Caco-2 (cell line): ENCODE measurements around the gene MUC3A. TPM values are rescaled to one million over a fixed set of nuclear protein-coding genes. Genes with fewer than 3 reads are reported as not detected.

Source experiments
- BruUV-seq: library from RNA; stranded (reverse); fragments of 400-500 nt; replicated peaks from 2 replicates; lab custom pipeline; 2021; lab: Mats Ljungman, UMichigan
- CTCF ChIA-PET: fragments of 300-600 bp; sonication (Branson Sonifier 250); formaldehyde crosslinking; loops from one replicate; lab custom pipeline; 2022; ENCODE audit warnings: antibody characterized with exemption; lab: Charles Lee
- POLR2A ChIA-PET: fragments of 300-600 bp; sonication (Branson Sonifier 250); formaldehyde crosslinking; loops from one replicate; lab custom pipeline; 2022; ENCODE audit warnings: antibody characterized with exemption; lab: Charles Lee
- DNase-seq, 2 experiments: peaks; one replicate each; pipeline versions ENCODE4 v3.0.0 to v3.0.0-alpha.2; 2020 to 2022
- H3K27me3 ChIP-seq: replicated peaks from 2 replicates; pipeline ENCODE4 v1.6.0; 2011; ENCODE audit warnings: low read length; ENCODE audit not compliant: control insufficient read depth, insufficient read depth
- H3K36me3 ChIP-seq: 2 replicates; pipeline ENCODE4 v1.5.1; 2011; ENCODE audit warnings: low read length; ENCODE audit not compliant: control insufficient read depth, insufficient read depth
- H3K4me1 ChIP-seq: fragments of 250-450 bp; sonication (Bioruptor Pico); 2 replicates; pipeline ENCODE4 v1.5.1; 2020; ENCODE audit warnings: mild to moderate bottlenecking
- H3K4me3 ChIP-seq: 2 replicates; pipeline ENCODE4 v1.5.1; 2011; ENCODE audit warnings: low read depth, mild to moderate bottlenecking, control low read depth, low read length
- H3K9me3 ChIP-seq: fragments of 250-450 bp; sonication (Bioruptor Pico); 2 replicates; pipeline ENCODE4 v1.5.1; 2020; ENCODE audit warnings: mild to moderate bottlenecking, moderate library complexity
- H3K27ac Mint-ChIP-seq: one replicate; pipeline ENCODE4 v1.8.0; 2022; ENCODE audit warnings: mixed read lengths; ENCODE audit not compliant: unreplicated experiment
- H3K27me3 Mint-ChIP-seq: one replicate; pipeline ENCODE4 v1.8.0; 2022; ENCODE audit warnings: mixed read lengths; ENCODE audit not compliant: insufficient read depth, unreplicated experiment
- H3K36me3 Mint-ChIP-seq: one replicate; pipeline ENCODE4 v1.8.0; 2022; ENCODE audit warnings: mild to moderate bottlenecking, mixed read lengths; ENCODE audit not compliant: insufficient read depth, unreplicated experiment
- H3K4me1 Mint-ChIP-seq: one replicate; pipeline ENCODE4 v1.8.0; 2022; ENCODE audit warnings: low read depth, mixed read lengths; ENCODE audit not compliant: unreplicated experiment
- H3K4me3 Mint-ChIP-seq: one replicate; pipeline ENCODE4 v1.8.0; 2022; ENCODE audit warnings: mild to moderate bottlenecking, moderate library complexity, mixed read lengths; ENCODE audit not compliant: unreplicated experiment
- H3K9me3 Mint-ChIP-seq: one replicate; pipeline ENCODE4 v1.8.0; 2022; ENCODE audit warnings: mixed read lengths; ENCODE audit not compliant: unreplicated experiment
- intact Hi-C: fragments of 100-400 bp; cut with micrococcal nuclease; formaldehyde crosslinking; loops from one replicate; pipeline ENCODE4 v1.10.0; 2022; ENCODE audit not compliant: unreplicated experiment
- total RNA-seq: library from RNA; stranded (reverse); gene quantifications from 2 replicates; pipeline ENCODE4 v1.2.3, GENCODE V29; 2022
- TF ChIP-seq, protein P1 (sequence below), 2 experiments: fragments of 200-600 bp in 1 of 2; IDR thresholded peaks; 1 replicate in 1 of 2; 2 replicates in 1 of 2; pipeline versions ENCODE4 v1.5.1 to v1.8.0; 2011 to 2022; ENCODE audit warnings: antibody characterized with exemption in 1 of 2, control low read depth in 1 of 2, inconsistent platforms in 1 of 2, low read depth in 1 of 2, low read length in 1 of 2, mild to moderate bottlenecking in 1 of 2, moderate library complexity in 1 of 2; ENCODE audit not compliant: insufficient read depth in 1 of 2, severe bottlenecking in 1 of 2, unreplicated experiment in 1 of 2

Gene MUC3A
- total RNA-seq, 1 experiment from 2014 or later = 25.1 TPM

DNA sequence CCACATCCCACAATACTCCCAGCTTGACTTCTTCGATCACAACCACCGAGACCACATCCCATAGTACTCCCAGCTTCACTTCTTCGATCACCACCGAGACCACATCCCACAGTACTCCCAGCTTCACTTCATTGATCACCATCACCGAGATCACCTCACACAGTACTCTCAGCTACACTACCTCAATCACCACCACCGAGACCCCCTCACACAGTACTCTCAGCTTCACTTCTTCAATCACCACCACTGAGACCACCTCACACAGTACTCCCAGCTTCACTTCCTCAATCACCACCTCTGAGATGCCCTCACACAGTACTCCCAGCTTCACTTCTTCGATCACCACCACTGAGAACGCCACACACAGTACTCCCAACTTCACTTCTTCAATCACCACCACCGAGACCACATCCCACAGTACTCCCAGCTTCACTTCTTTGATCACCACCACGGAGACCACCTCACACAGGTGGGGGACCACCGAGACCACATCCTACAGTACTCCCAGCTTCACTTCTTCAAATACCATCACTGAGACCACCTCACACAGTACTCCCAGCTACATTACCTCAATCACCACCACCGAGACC, 8.6 kb downstream of the MUC3A start:
- POLR2A ChIA-PET = no interaction called here

DNA sequence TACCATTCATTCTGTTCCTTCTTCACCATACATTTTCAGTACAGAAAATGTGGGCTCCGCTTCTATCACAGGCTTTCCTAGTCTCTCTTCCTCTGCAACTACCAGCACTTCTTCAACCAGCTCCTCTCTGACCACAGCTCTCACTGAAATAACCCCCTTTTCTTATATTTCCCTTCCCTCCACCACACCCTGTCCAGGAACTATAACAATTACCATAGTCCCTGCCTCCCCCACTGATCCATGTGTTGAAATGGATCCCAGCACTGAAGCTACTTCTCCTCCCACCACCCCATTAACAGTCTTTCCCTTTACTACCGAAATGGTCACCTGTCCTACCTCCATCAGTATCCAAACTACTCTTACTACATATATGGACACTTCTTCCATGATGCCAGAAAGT, 10.6 kb downstream of the MUC3A start:
- H3K4me3 Mint-ChIP-seq = no peak overlapping the region
- Histone ChIP-seq H3K36me3 (no peaks in the 10 kb centered on the region; the same call in 1 of the 2 replicates), H3K9me3 (no peaks in the 10 kb centered on the region), H3K4me1 (no peaks in the 10 kb centered on the region), H3K27me3 (no peaks in the 10 kb centered on the region), H3K4me3 (no peak overlapping the region)
- H3K36me3 Mint-ChIP-seq = no peaks in the 10 kb centered on the region
- TF ChIP-seq, protein P1, sequence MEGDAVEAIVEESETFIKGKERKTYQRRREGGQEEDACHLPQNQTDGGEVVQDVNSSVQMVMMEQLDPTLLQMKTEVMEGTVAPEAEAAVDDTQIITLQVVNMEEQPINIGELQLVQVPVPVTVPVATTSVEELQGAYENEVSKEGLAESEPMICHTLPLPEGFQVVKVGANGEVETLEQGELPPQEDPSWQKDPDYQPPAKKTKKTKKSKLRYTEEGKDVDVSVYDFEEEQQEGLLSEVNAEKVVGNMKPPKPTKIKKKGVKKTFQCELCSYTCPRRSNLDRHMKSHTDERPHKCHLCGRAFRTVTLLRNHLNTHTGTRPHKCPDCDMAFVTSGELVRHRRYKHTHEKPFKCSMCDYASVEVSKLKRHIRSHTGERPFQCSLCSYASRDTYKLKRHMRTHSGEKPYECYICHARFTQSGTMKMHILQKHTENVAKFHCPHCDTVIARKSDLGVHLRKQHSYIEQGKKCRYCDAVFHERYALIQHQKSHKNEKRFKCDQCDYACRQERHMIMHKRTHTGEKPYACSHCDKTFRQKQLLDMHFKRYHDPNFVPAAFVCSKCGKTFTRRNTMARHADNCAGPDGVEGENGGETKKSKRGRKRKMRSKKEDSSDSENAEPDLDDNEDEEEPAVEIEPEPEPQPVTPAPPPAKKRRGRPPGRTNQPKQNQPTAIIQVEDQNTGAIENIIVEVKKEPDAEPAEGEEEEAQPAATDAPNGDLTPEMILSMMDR (IDR thresholded peaks at IDR 0.05; ENCODE audit: insufficient read depth in 1 of 2, low read depth in 1 of 2, low read length in 1 of 2, severe bottlenecking in 1 of 2, unreplicated experiment in 1 of 2) = no peak
- no peaks in the 10 kb centered on the region for H3K4me1 Mint-ChIP-seq
- DNase-seq = no peak
- BruUV-seq = no TSS peak
- H3K27ac Mint-ChIP-seq = no peak overlapping the region
- CTCF ChIA-PET = no interaction called here
- intact Hi-C loops = no loop called here
- H3K9me3 Mint-ChIP-seq = no peaks in the 10 kb centered on the region
- peaks cover 4% of the 10 kb centered on the region for H3K27me3 Mint-ChIP-seq
- POLR2A ChIA-PET = interaction anchor here (0.6 kb wide), 1 partner anchor 232 kb away, joined by 3 read pairs; no protein-coding TSS in a partner anchor

More for the DNA sequence above, 8.6 kb downstream of the MUC3A start:
- no peaks in the 10 kb centered on the region for H3K27me3 ChIP-seq
- Mint-ChIP-seq H3K27me3 (peaks cover 4% of the 10 kb centered on the region), H3K27ac (no peak overlapping the region), H3K9me3 (no peaks in the 10 kb centered on the region), H3K4me3 (no peak overlapping the region), H3K36me3 (no peaks in the 10 kb centered on the region), H3K4me1 (no peaks in the 10 kb centered on the region)
- DNase-seq = no peak
- H3K4me3 ChIP-seq = no peak overlapping the region
- TF ChIP-seq, protein P1 (IDR thresholded peaks at IDR 0.05; ENCODE audit: insufficient read depth in 1 of 2, low read depth in 1 of 2, low read length in 1 of 2, severe bottlenecking in 1 of 2, unreplicated experiment in 1 of 2) = no peak
- CTCF ChIA-PET = interaction anchor here (0.8 to 0.9 kb wide), 5 partner anchors 8 to 100 kb away, joined by 3 to 4 read pairs (median 3); partner anchors contain the start of gene MUC3A
- intact Hi-C loops = no loop called here
- H3K36me3 ChIP-seq = no peaks in the 10 kb centered on the region; the same call in 1 of the 2 replicates
- H3K4me1 ChIP-seq = no peaks in the 10 kb centered on the region
- no peaks in the 10 kb centered on the region for H3K9me3 ChIP-seq
- TSS peak; percentile 10 for BruUV-seq

DNA sequence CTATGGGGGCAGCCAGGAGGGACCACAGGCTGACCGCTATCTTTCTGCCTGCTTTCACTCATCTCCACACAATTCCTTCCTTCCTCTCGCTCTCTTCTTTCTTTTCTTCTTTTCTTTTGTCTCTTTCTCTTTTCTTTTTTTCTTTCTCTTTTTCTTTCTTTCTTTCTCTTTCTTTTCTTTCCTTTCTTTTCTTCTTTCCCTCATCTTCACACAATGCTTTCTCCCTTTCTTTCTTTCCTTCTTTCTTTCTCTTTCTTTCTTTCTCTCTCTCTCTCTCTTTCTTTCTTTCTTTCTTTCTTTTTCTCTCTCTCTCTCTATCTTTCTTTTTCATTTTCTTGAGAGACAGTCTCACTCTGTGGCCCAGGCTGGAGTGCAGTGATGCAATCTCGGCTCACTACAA, 13.2 kb downstream of the MUC3A start:
- Mint-ChIP-seq H3K9me3 (no peaks in the 10 kb centered on the region), H3K27me3 (peaks cover 8% of the 10 kb centered on the region), H3K4me1 (peaks cover 14% of the 10 kb centered on the region), H3K27ac (no peak overlapping the region), H3K4me3 (no peak overlapping the region), H3K36me3 (peaks cover 7% of the 10 kb centered on the region)
- Histone ChIP-seq H3K9me3 (no peaks in the 10 kb centered on the region), H3K36me3 (no peaks in the 10 kb centered on the region; the same call in 1 of the 2 replicates), H3K4me3 (no peak overlapping the region), H3K27me3 (no peaks in the 10 kb centered on the region), H3K4me1 (peaks cover 13% of the 10 kb centered on the region)
- no peak for DNase-seq
- TF ChIP-seq, protein P1 (IDR thresholded peaks at IDR 0.05; ENCODE audit: insufficient read depth in 1 of 2, low read depth in 1 of 2, low read length in 1 of 2, severe bottlenecking in 1 of 2, unreplicated experiment in 1 of 2) = no peak
- ChIA-PET POLR2A (no interaction called here), CTCF (no interaction called here)
- BruUV-seq = no TSS peak
- intact Hi-C loops = no loop called here
